T47D (cell line): Measurements from ENCODE around the gene TSR3.
A peak's percentile ranks its signal among the peaks of the same experiment; 100 is the strongest.

Experiments
- DNase-seq, 2 experiments: peaks; one replicate each; pipeline versions ENCODE4 v3.0.0 to v3.0.0-alpha.2; 2011 to 2012; ENCODE audit warnings: low read depth in 1 of 2, low spot score in 1 of 2
- JUND ChIP-seq: IDR thresholded peaks from 2 replicates; pipeline ENCODE4 v1.6.1; 2012; ENCODE audit warnings: low read depth
- in situ Hi-C: cut with HindIII; loops from 2 replicates; pipeline ENCODE4 v1.10.0; 2016; ENCODE audit warnings: low sequenced_read_pairs, low pct_unique_long_range_greater_than_20kb

The TSR3 gene

GRCh38 chr16:1372292-1372950, 20.7 kb upstream of the TSR3 start:
- in situ Hi-C loops = no loop called here
- no peak for DNase-seq
- TF ChIP-seq JUND = no peak

DNA sequence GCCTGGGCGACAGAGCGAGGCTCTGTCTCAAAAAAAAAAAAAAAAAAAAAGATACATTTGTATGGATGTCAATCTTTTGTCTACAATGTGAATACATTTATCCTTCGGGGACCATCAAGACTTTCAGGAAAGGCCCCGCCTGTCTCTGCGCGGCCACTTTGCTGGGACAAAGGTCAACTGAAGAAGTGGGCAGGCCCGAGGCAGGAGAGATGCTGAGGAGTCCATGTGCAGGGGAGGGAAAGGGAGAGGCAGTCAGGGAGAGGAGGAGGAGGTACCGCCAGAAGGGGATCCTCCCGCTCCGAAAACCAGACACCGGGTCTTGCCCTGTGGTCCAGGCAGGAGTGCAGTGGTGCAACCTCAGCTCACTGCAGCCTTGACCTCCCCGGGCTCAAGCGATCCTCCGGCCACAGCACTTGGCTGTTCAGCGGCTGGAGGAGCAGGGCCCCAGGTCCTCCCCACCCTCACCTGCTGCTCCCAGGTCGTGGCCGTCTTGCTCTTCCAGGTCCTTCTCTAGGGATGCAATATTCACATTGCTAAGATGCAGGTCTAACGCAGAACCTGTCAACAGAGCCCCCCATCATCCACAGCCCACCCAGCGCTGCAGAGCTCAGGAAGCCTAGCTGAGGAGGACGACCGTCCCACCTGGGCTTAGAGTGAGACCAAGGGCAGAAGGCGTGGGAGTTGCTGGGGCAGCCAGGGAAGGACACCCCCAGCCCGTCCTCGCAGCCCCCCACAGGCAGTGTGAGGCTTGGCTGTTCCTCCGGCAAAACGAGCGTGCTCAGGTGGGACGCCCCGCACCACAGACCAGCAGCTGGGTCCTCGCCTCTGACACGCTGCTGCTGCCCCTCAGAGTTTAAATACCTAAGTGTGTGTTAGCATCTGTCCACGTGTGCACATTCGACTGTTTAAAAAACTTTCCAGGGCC, 19.6 kb upstream of the TSR3 start:
- no peak for DNase-seq
- TF ChIP-seq JUND = no peak
- in situ Hi-C loops = no loop called here

DNA sequence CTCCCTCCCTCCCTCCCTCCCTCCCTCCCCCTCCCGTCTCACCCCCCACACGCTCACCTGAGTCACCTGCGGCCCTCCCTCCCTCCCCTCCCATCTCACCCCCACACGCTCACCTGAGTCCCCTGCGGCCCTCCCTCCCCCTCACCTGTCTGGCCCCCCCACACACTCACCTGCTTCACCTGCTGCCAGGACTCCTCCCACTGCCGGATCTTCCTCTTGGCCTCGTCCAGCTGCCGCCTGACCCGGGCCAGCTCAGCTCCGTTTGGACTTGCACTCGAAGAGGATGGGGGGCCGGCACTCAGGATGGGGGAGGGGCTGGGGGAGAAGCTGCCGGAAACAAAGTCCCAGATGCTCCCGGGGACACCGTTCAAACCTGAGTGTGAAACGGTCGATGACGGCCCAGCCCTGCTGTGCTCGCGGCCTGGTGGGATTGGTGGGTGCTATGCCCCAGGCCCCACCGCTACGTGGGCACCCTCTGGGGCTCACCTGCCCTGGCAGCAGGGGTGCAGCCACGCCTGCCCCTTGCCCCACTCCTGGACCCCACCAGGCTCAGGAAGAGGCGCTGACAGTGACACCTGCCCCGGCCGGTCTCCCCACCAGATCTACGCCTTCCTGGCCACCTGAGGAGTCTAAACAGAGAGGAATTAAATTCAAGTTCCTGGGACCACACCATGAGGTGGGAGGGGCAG, 16.0 kb upstream of the TSR3 start:
- in situ Hi-C loops = no loop called here
- TF ChIP-seq JUND = no peak
- peak; percentile 77 to 82 for DNase-seq

DNA sequence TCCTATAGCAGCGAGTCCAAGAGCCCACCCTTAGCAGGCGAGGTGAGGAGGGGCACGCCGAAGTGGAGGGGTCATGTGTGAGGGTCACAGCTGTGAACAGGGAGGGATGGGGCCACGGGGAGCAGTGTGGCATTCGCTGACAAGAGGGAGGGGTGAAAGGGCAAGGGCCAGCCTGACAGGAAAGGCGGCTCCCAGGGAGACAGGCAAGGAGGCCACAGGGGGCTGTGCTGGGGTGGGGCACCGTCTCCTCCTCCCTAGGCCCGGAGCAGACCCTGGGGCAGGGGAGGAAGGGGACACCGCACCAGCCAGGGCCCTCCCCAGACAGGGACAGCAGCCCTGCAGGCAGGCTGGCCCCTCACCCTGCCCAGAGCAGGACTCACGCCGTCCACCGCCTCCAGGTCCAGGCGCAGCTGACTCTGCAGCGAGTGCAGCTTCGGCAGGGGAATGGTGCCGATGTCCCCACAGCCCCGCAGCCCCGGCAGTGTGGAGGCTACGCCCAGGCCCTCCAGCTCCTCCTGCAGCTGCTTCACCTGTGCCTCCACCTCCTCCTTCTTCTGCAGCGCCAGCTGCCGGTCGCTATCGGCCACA, 15.1 kb upstream of the TSR3 start:
- TF ChIP-seq JUND = no peak
- no peak for DNase-seq
- in situ Hi-C loops = no loop called here

- in situ Hi-C loops = no loop called here
- TF ChIP-seq JUND = no peak
- DNase-seq = no peak
These were observed 14.5 kb upstream of the TSR3 start for GRCh38 chr16:1366060-1366711.

- DNase-seq = no peak
- in situ Hi-C loops = no loop called here
- TF ChIP-seq JUND = no peak
These were observed 12.8 kb upstream of the TSR3 start for GRCh38 chr16:1364510-1364909.

DNA sequence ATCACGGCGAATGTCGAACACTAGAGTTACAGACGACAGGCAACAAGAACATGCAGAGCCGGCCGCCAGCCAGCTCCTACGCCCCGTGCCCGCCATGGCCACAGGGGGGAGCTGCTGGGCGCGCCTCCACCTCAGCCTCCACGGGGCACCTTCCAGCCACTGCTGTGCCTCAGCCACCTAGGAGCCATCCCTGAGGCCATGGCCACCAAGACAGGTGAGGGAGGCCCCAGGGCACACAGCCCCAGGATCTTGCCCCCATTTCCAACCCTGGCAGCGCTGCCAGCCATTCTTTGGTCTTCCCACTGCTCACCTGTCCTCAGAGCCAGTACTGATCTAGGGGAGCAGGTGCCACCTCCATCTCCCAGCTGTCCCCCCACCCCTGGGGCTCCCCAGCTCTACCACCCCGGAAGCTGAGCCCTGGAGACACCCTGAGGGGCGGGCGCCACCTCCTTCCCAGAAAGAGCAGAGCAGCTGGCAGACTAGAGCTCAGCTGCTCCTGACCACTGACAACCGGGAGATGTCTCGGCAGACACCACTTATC, 11.9 kb upstream of the TSR3 start:
- DNase-seq = peak; percentile 79 to 90
- in situ Hi-C loops = no loop called here
- TF ChIP-seq JUND = no peak

DNA sequence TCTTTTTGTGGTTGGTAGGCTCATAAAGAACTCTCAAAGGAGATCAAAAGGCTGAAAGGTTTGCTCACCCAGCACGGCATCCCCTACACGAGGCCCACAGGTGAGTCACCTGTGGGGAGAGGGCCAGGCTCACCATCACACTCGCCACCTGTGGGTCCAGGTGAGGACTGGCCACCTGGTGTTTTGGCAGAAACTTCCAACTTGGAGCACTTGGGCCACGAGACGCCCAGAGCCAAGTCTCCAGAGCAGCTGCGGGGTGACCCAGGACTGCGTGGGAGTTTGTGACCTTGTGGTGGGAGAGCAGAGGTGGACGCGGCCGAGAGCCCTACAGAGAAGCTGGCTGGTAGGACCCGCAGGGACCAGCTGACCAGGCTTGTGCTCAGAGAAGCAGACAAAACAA, 11.1 kb upstream of the TSR3 start:
- DNase-seq = no peak
- in situ Hi-C loops = no loop called here
- no peak for TF ChIP-seq JUND

GRCh38 chr16:1361685-1362360, 10.1 kb upstream of the TSR3 start:
- DNase-seq = no peak
- in situ Hi-C loops = no loop called here
- no peak for TF ChIP-seq JUND

GRCh38 chr16:1357906-1358566, 6.4 kb upstream of the TSR3 start:
- DNase-seq = no peak
- in situ Hi-C loops = no loop called here
- no peak for TF ChIP-seq JUND

DNA sequence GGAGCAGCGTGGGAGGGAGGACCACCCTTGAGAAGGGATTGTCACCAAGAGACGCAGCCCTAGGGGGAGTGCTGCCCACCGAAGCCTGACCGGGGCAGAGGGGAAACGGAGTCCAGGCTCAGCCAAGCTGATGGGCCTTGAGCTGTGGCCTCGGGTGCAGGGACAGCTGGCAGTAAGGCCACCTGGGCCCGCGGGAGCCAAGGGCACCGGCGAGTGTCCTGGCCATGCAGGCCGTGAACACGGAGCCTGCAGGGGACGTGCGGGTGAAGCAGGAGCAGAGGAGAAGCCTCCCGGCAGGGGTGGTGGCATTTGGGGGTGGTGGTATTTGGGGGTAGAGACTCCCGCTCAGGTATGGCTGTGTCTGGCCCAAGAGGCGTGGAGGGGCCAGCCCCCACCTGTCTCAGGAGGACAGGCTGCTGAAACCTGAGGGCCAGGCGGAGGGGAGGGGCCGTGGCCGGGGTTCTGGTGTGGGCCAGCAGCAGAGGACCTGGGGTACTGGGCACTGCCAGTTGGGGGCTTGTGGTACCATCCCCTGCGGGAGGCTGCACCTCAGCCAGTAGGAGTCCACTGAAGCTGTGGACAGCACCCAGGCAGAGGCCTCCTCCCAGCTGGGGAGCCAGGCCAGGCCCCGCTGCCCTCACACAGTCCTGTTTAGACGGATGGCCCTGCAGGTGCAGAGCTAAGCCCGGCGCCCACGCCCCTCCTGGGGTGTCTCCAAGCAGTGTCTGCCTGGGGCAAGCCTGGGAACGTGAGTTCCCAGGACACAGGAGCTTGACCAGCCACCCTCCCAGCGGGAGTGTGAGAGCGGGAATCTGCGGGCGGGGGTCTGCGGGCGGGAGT, 4.6 kb upstream of the TSR3 start:
- no peak for DNase-seq
- TF ChIP-seq JUND = no peak
- in situ Hi-C loops = no loop called here
